H9 (cell line): ENCODE results near the gene PAK5. TPM values are rescaled to one million over a fixed set of nuclear protein-coding genes. Genes with fewer than 3 reads are reported as not detected.

Experiments used
- DNase-seq: peaks from one replicate; pipeline ENCODE4 v3.0.0-alpha.2; 2017
- H2AFZ ChIP-seq: one replicate; pipeline ENCODE4 v1.6.1; 2013; ENCODE audit warnings: mild to moderate bottlenecking, low read length, control low read depth, moderate library complexity
- H2AK5ac ChIP-seq: 2 replicates; pipeline ENCODE4 v1.6.1; 2013; ENCODE audit warnings: low read length, control low read depth, mixed read lengths; ENCODE audit not compliant: insufficient read length
- H2BK120ac ChIP-seq: one replicate; pipeline ENCODE4 v1.6.1; 2013; ENCODE audit warnings: low read depth, mild to moderate bottlenecking, low read length, control low read depth, inconsistent platforms; ENCODE audit not compliant: poor library complexity, severe bottlenecking
- H2BK12ac ChIP-seq: 2 replicates; pipeline ENCODE4 v1.6.1; 2013; ENCODE audit warnings: low read length, control low read depth, mixed read lengths, low read depth; ENCODE audit not compliant: insufficient read length
- H2BK15ac ChIP-seq: 2 replicates; pipeline ENCODE4 v1.6.1; 2013; ENCODE audit warnings: low read depth, low read length, control low read depth
- H2BK20ac ChIP-seq: one replicate; pipeline ENCODE4 v1.6.1; 2013; ENCODE audit warnings: low read depth, mild to moderate bottlenecking, low read length, control low read depth, inconsistent platforms; ENCODE audit not compliant: poor library complexity, severe bottlenecking
- H2BK5ac ChIP-seq: 2 replicates; pipeline ENCODE4 v1.6.1; 2013; ENCODE audit warnings: low read length, control low read depth, mixed read lengths; ENCODE audit not compliant: insufficient read length
- H3K14ac ChIP-seq: 2 replicates; pipeline ENCODE4 v1.6.1; 2013; ENCODE audit warnings: low read length, control low read depth; ENCODE audit not compliant: insufficient read depth
- H3K18ac ChIP-seq: 2 replicates; pipeline ENCODE4 v1.6.1; 2013; ENCODE audit warnings: low read depth, mild to moderate bottlenecking, mixed read lengths, low read length, control low read depth; ENCODE audit not compliant: insufficient read length
- H3K23ac ChIP-seq: 2 replicates; pipeline ENCODE4 v1.6.1; 2013; ENCODE audit warnings: low read length, control low read depth, mixed read lengths, low read depth; ENCODE audit not compliant: insufficient read length
- H3K23me2 ChIP-seq: 2 replicates; pipeline ENCODE4 v1.6.1; 2013; ENCODE audit warnings: low read depth, mild to moderate bottlenecking, mixed read lengths, low read length, control low read depth; ENCODE audit not compliant: insufficient read length, poor library complexity, severe bottlenecking
- H3K27ac ChIP-seq: 2 replicates; pipeline ENCODE4 v1.5.1; 2013; ENCODE audit warnings: low read length, control low read depth, mixed read lengths, low read depth; ENCODE audit not compliant: insufficient read length
- H3K27me3 ChIP-seq: 2 replicates; pipeline ENCODE4 v1.6.1; 2013; ENCODE audit warnings: low read length, control low read depth, inconsistent platforms; ENCODE audit not compliant: insufficient read depth
- H3K4ac ChIP-seq: 2 replicates; pipeline ENCODE4 v1.6.1; 2013; ENCODE audit warnings: low read depth, mild to moderate bottlenecking, control low read depth, inconsistent platforms, low read length, moderate library complexity
- H3K4me1 ChIP-seq: 2 replicates; pipeline ENCODE4 v1.6.1; 2013; ENCODE audit warnings: low read length, control low read depth, inconsistent platforms; ENCODE audit not compliant: insufficient read depth
- H3K4me2 ChIP-seq: 2 replicates; pipeline ENCODE4 v1.6.1; 2013; ENCODE audit warnings: low read length, control low read depth, mixed read lengths; ENCODE audit not compliant: insufficient read length, insufficient read depth
- H3K56ac ChIP-seq: 2 replicates; pipeline ENCODE4 v1.6.1; 2013; ENCODE audit warnings: low read depth, mild to moderate bottlenecking, mixed read lengths, low read length, control low read depth; ENCODE audit not compliant: insufficient read length
- H3K79me1 ChIP-seq: 2 replicates; pipeline ENCODE4 v1.6.1; 2013; ENCODE audit warnings: low read depth, mild to moderate bottlenecking, moderate library complexity, low read length, control low read depth, inconsistent platforms; ENCODE audit not compliant: insufficient read depth, poor library complexity, severe bottlenecking
- H3K79me2 ChIP-seq: 2 replicates; pipeline ENCODE4 v1.6.1; 2013; ENCODE audit warnings: low read length, control low read depth, inconsistent platforms; ENCODE audit not compliant: insufficient read depth
- H3K9ac ChIP-seq: 2 replicates; pipeline ENCODE4 v1.6.1; 2013; ENCODE audit warnings: low read length, control low read depth, mixed read lengths; ENCODE audit not compliant: insufficient read length; ENCODE audit errors: extremely low read depth
- H3K9me3 ChIP-seq: one replicate; pipeline ENCODE4 v1.6.1; 2013; ENCODE audit warnings: low read depth, low read length, inconsistent platforms; ENCODE audit not compliant: control insufficient read depth
- H3T11ph ChIP-seq: one replicate; pipeline ENCODE4 v1.6.1; 2013; ENCODE audit warnings: mild to moderate bottlenecking, low read length, control low read depth, inconsistent platforms
- H4K20me1 ChIP-seq: one replicate; pipeline ENCODE4 v1.6.1; 2013; ENCODE audit not compliant: control insufficient read depth, insufficient read length, insufficient read depth
- H4K5ac ChIP-seq: 2 replicates; pipeline ENCODE4 v1.6.1; 2013; ENCODE audit warnings: low read depth, mild to moderate bottlenecking, mixed read lengths, low read length, control low read depth; ENCODE audit not compliant: insufficient read length
- H4K8ac ChIP-seq: replicated peaks from 2 replicates; pipeline ENCODE4 v1.6.1; 2013; ENCODE audit warnings: low read length, control low read depth, mixed read lengths, low read depth; ENCODE audit not compliant: insufficient read length
- H4K91ac ChIP-seq: 2 replicates; pipeline ENCODE4 v1.6.1; 2013; ENCODE audit warnings: low read depth, mild to moderate bottlenecking, moderate library complexity, mixed read lengths, low read length, control low read depth; ENCODE audit not compliant: insufficient read length
- H3K27ac Mint-ChIP-seq, 3 experiments: 2 replicates in 2 of 3; 3 replicates in 1 of 3; pipeline ENCODE4 v1.8.0; 2020 to 2021; ENCODE audit warnings: mixed read lengths in 3 of 3, mild to moderate bottlenecking in 1 of 3, moderate library complexity in 1 of 3
- H3K27me3 Mint-ChIP-seq: 2 replicates; pipeline ENCODE4 v1.8.0; 2021; ENCODE audit warnings: low read depth, mild to moderate bottlenecking, moderate library complexity, mixed read lengths
- H3K36me3 Mint-ChIP-seq, 3 experiments: 2 replicates in 2 of 3; 3 replicates in 1 of 3; pipeline ENCODE4 v1.8.0; 2020 to 2021; ENCODE audit warnings: low read depth in 3 of 3, mixed read lengths in 3 of 3; ENCODE audit not compliant: insufficient read depth in 1 of 3
- H3K4me1 Mint-ChIP-seq, 2 experiments: 2 replicates each; pipeline ENCODE4 v1.8.0; 2020; ENCODE audit warnings: mixed read lengths in 2 of 2
- H3K4me3 Mint-ChIP-seq, 2 experiments: 2 replicates in 1 of 2; 3 replicates in 1 of 2; pipeline ENCODE4 v1.8.0; 2020 to 2021; ENCODE audit warnings: mild to moderate bottlenecking in 2 of 2, mixed read lengths in 2 of 2, moderate library complexity in 1 of 2
- H3K9me3 Mint-ChIP-seq, 2 experiments: 2 replicates in 1 of 2; 3 replicates in 1 of 2; pipeline ENCODE4 v1.8.0; 2020; ENCODE audit warnings: mild to moderate bottlenecking in 2 of 2, mixed read lengths in 2 of 2, moderate library complexity in 1 of 2
- WGBS: extraction: QIAGEN DNeasy Blood & Tissue Kit; methylation state at CpG from one replicate; pipeline ENCODE4 v1.1.7; 2013; ENCODE audit warnings: missing lambda C conversion rate, low lambda C conversion rate, mixed read lengths; ENCODE audit not compliant: insufficient read length; ENCODE audit errors: extremely low coverage; 5-methylcytosine and 5-hydroxymethylcytosine counted together
- total RNA-seq: library from RNA; stranded (reverse); gene quantifications from 2 replicates; pipeline ENCODE4 v1.2.1, GENCODE V29; 2021
- TF ChIP-seq, protein P1 (sequence below): fragments of 200-600 bp; sonication (generic); conservative IDR thresholded peaks from 3 replicates; pipeline ENCODE4 v1.8.0; 2021; ENCODE audit warnings: antibody characterized with exemption, mild to moderate bottlenecking

PAK5 gene
- total RNA-seq, 1 experiment from 2014 or later, result 0.20 TPM

DNA sequence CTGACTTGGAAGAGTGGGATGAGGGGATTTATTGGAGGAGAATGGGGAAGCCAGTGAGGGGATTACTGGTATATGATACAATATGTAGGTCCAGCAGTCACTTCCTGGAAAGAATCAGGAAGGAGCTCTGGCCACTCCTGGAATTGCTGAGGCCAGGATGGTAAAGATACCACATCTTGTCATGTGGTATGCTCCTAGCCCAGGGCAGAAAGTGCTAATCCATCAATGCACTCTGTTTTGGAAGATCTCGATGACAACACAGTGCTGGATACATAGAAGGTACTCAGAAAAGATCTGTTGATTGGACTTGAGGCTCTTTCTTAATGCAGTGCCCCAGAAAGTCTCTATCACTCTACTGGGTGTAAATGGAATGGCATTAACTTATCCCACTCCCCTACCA, 271.9 kb downstream of the PAK5 start:
- H3K23me2 ChIP-seq, result no peaks in the 10 kb centered on the region
- no peak overlapping the region for H3K9ac ChIP-seq
- H2BK12ac ChIP-seq, result no peak overlapping the region
- no peak overlapping the region for H3T11ph ChIP-seq
- TF ChIP-seq, protein P1, sequence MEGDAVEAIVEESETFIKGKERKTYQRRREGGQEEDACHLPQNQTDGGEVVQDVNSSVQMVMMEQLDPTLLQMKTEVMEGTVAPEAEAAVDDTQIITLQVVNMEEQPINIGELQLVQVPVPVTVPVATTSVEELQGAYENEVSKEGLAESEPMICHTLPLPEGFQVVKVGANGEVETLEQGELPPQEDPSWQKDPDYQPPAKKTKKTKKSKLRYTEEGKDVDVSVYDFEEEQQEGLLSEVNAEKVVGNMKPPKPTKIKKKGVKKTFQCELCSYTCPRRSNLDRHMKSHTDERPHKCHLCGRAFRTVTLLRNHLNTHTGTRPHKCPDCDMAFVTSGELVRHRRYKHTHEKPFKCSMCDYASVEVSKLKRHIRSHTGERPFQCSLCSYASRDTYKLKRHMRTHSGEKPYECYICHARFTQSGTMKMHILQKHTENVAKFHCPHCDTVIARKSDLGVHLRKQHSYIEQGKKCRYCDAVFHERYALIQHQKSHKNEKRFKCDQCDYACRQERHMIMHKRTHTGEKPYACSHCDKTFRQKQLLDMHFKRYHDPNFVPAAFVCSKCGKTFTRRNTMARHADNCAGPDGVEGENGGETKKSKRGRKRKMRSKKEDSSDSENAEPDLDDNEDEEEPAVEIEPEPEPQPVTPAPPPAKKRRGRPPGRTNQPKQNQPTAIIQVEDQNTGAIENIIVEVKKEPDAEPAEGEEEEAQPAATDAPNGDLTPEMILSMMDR, result no peak
- no peak overlapping the region for H3K18ac ChIP-seq
- H3K27me3 ChIP-seq, result peaks cover 4% of the 10 kb centered on the region; the same call in 1 of the 2 replicates
- no peak overlapping the region for H4K91ac ChIP-seq
- Mint-ChIP-seq H3K9me3 (no peaks in the 10 kb centered on the region), H3K27ac (no peak overlapping the region), H3K4me3 (no peak overlapping the region), H3K36me3 (no peaks in the 10 kb centered on the region; a peak in 1 of 7 replicates), H3K27me3 (peaks cover 56% of the 10 kb centered on the region), H3K4me1 (peaks cover 10 to 18% of the 10 kb centered on the region in 2 experiments)
- H3K23ac ChIP-seq, result no peak overlapping the region
- H2BK20ac ChIP-seq, result no peak overlapping the region
- H3K4ac ChIP-seq, result no peak overlapping the region
- no peaks in the 10 kb centered on the region for H3K79me1 ChIP-seq
- H3K56ac ChIP-seq, result no peak overlapping the region
- no CpG with 5 or more reads among the region's 1 CpG for WGBS
- peaks cover 5% of the 10 kb centered on the region; the same call in 1 of the 2 replicates for H3K4me1 ChIP-seq
- no peak overlapping the region for H2BK5ac ChIP-seq
- no peak for DNase-seq
- H2AK5ac ChIP-seq, result no peak overlapping the region
- H4K20me1 ChIP-seq, result no peaks in the 10 kb centered on the region
- no peak overlapping the region for H4K8ac ChIP-seq
- H3K14ac ChIP-seq, result no peak overlapping the region
- no peak overlapping the region for H2AFZ ChIP-seq
- H2BK15ac ChIP-seq, result no peak overlapping the region
- H3K4me2 ChIP-seq, result no peak overlapping the region
- H3K27ac ChIP-seq, result no peak overlapping the region
- H3K79me2 ChIP-seq, result no peaks in the 10 kb centered on the region; the same call in 1 of the 2 replicates
- H2BK120ac ChIP-seq, result no peak overlapping the region
- H4K5ac ChIP-seq, result no peak overlapping the region
- no peaks in the 10 kb centered on the region for H3K9me3 ChIP-seq
